SK-N-SH (cell line): ENCODE results near the gene STARD3. TPM values are rescaled to one million over a fixed set of nuclear protein-coding genes. Genes with fewer than 3 reads are reported as not detected.

Experiments
- CTCF ChIA-PET: fragments of 300-600, 350-600 bp; formaldehyde crosslinking; extraction: SDS; loops from one replicate; lab custom pipeline; 2021; lab: Yijun Ruan, JAX
- POLR2A ChIA-PET: fragments of 350-600 bp; sonication (Branson Sonifier 250); formaldehyde crosslinking; extraction: SDS; loops from one replicate; lab custom pipeline; 2020; ENCODE audit warnings: antibody characterized with exemption, inconsistent platforms; lab: Yijun Ruan, JAX
- DNase-seq: peaks from one replicate; pipeline ENCODE4 v3.0.0; 2012
- H2AFZ ChIP-seq: fragments of 200-600 bp; sonication (generic); 2 replicates; pipeline ENCODE4 v1.8.1; 2016; ENCODE audit warnings: antibody characterized with exemption, mild to moderate bottlenecking, low read depth
- H3F3A ChIP-seq: fragments of 200-600 bp; sonication (generic); replicated peaks from 2 replicates; pipeline ENCODE3; 2016; ENCODE audit warnings: antibody characterized with exemption, mild to moderate bottlenecking; ENCODE audit not compliant: insufficient read depth
- H3K27ac ChIP-seq, 2 experiments: fragments of 200-500 bp in 1 of 2; fragments of 200-600 bp in 1 of 2; sonication (Bioruptor generic) in 1 of 2; sonication (generic), shearing (Covaris generic) in 1 of 2; 2 replicates each; pipeline versions ENCODE4 v1.5.1 to v1.6.1; 2014 to 2016; ENCODE audit warnings: low read depth in 2 of 2, inconsistent platforms in 1 of 2, low read length in 1 of 2, mild to moderate bottlenecking in 1 of 2, mixed read lengths in 1 of 2
- H3K27me3 ChIP-seq: fragments of 200-600 bp; sonication (generic), shearing (Covaris generic); 2 replicates; pipeline ENCODE4 v1.6.1; 2016; ENCODE audit warnings: mixed run types; ENCODE audit not compliant: insufficient read depth
- H3K36me3 ChIP-seq, 2 experiments: fragments of 200-500 bp in 1 of 2; fragments of 200-600 bp in 1 of 2; sonication (Bioruptor generic) in 1 of 2; sonication (generic) in 1 of 2; replicated peaks in 1 of 2; 2 replicates each; pipeline versions ENCODE3 to v1.5.1; 2014 to 2016; ENCODE audit warnings: low read length in 1 of 2, mild to moderate bottlenecking in 1 of 2; ENCODE audit not compliant: insufficient read depth in 2 of 2, control insufficient read depth in 1 of 2
- H3K4me1 ChIP-seq, 2 experiments: fragments of 200-500 bp in 1 of 2; fragments of 200-600 bp in 1 of 2; sonication (Bioruptor generic) in 1 of 2; sonication (generic), shearing (Covaris generic) in 1 of 2; 2 replicates each; pipeline versions ENCODE4 v1.5.1 to v1.6.1; 2014 to 2016; ENCODE audit warnings: low read depth in 1 of 2, low read length in 1 of 2, mixed run types in 1 of 2; ENCODE audit not compliant: insufficient read depth in 2 of 2, control insufficient read depth in 1 of 2
- H3K4me2 ChIP-seq: fragments of 200-600 bp; sonication (generic), shearing (Covaris generic); 2 replicates; pipeline ENCODE4 v1.6.1; 2017; ENCODE audit warnings: mixed run types
- H3K4me3 ChIP-seq, 2 experiments: fragments of 200-500 bp in 1 of 2; fragments of 200-600 bp in 1 of 2; sonication (Bioruptor generic) in 1 of 2; sonication (generic), shearing (Covaris generic) in 1 of 2; 2 replicates each; pipeline versions ENCODE4 v1.5.1 to v1.8.1; 2014 to 2016; ENCODE audit warnings: low read depth in 2 of 2, inconsistent platforms in 1 of 2, low read length in 1 of 2, mild to moderate bottlenecking in 1 of 2, mixed read lengths in 1 of 2, moderate library complexity in 1 of 2
- H3K79me2 ChIP-seq: fragments of 200-600 bp; sonication (generic); 2 replicates; pipeline ENCODE4 v1.8.1; 2017; ENCODE audit warnings: mild to moderate bottlenecking; ENCODE audit not compliant: insufficient read depth
- H3K9ac ChIP-seq: fragments of 200-600 bp; sonication (generic); 2 replicates; pipeline ENCODE4 v1.6.1; 2017; ENCODE audit warnings: mixed run types
- H3K9me2 ChIP-seq: fragments of 200-600 bp; sonication (generic); 2 replicates; pipeline ENCODE4 v1.6.1; 2017; ENCODE audit warnings: mixed run types
- H3K9me3 ChIP-seq: fragments of 200-600 bp; sonication (generic); 2 replicates; pipeline ENCODE4 v1.6.1; 2017; ENCODE audit warnings: mixed run types, mild to moderate bottlenecking, moderate library complexity
- H4K20me1 ChIP-seq: fragments of 200-600 bp; sonication (generic); 2 replicates; pipeline ENCODE4 v1.6.1; 2017; ENCODE audit warnings: mild to moderate bottlenecking, mixed run types; ENCODE audit not compliant: insufficient read depth
- FOXJ3 ChIP-seq: sonication (generic); formaldehyde crosslinking; IDR thresholded peaks from 2 replicates; pipeline ENCODE4 v1.5.1; 2020; ENCODE audit warnings: mild to moderate bottlenecking, missing genetic modification reagents
- MEF2A ChIP-seq: IDR thresholded peaks from 2 replicates; pipeline ENCODE4 v1.4.0; 2012; ENCODE audit warnings: low read depth, borderline replicate concordance
- NFIC ChIP-seq: IDR thresholded peaks from 2 replicates; pipeline ENCODE4 v1.4.0; 2012; ENCODE audit warnings: borderline replicate concordance
- REST ChIP-seq: IDR thresholded peaks from 2 replicates; pipeline ENCODE4 v1.6.1; 2012; ENCODE audit warnings: mild to moderate bottlenecking, low read depth, low read length, moderate library complexity
- SMC3 ChIP-seq: IDR thresholded peaks from 2 replicates; pipeline ENCODE4 v1.6.1; 2012; ENCODE audit warnings: low read depth, low read length, improper control_type of control experiment
- USF1 ChIP-seq: IDR thresholded peaks from 2 replicates; pipeline ENCODE4 v1.4.0; 2012; ENCODE audit warnings: low read depth, borderline replicate concordance
- YY1 ChIP-seq: IDR thresholded peaks from 2 replicates; pipeline ENCODE4 v1.4.0; 2012; ENCODE audit warnings: low read depth, mild to moderate bottlenecking
- ZBTB33 ChIP-seq: IDR thresholded peaks from 2 replicates; pipeline ENCODE4 v1.4.0; 2012; ENCODE audit warnings: low read depth, borderline replicate concordance
- WGBS: methylation state at CpG from one replicate; pipeline ENCODE4 v1.1.6; 2017; ENCODE audit warnings: low lambda C conversion rate; 5-methylcytosine and 5-hydroxymethylcytosine counted together
- polyA plus RNA-seq, 3 experiments: library from polyadenylated mRNA; depleted of rRNA; stranded (reverse); fragments of >200 nt; gene quantifications; 2 replicates each; pipeline ENCODE4 v1.2.3, GENCODE V29; 2012

Gene STARD3
- polyA plus RNA-seq, 1 of the 3 experiments (the other 2 are of a cell fraction), result 76.8 TPM

- TF ChIP-seq MEF2A, result no peak
- no peak for TF ChIP-seq SMC3
- no peak for TF ChIP-seq FOXJ3 (CRISPR knock-in tag)
- no peak for TF ChIP-seq ZBTB33
- TF ChIP-seq YY1, result no peak
- TF ChIP-seq REST, result no peak
- TF ChIP-seq NFIC, result no peak
- no peak for TF ChIP-seq USF1
- H3K36me3 ChIP-seq, result peaks cover 0 to 3% of the 10 kb centered on the region in 2 experiments
- no peaks in the 10 kb centered on the region for H3K9me3 ChIP-seq
- no peak overlapping the region for H3K4me3 ChIP-seq
- no peak overlapping the region for H3K9ac ChIP-seq
- no peaks in the 10 kb centered on the region for H3F3A ChIP-seq
- H3K4me2 ChIP-seq, result no peak overlapping the region
- H4K20me1 ChIP-seq, result peaks cover 7% of the 10 kb centered on the region; the same call in 1 of the 2 replicates
- WGBS, result 87% methylated on average over 8 of the region's 8 CpGs
- H3K27ac ChIP-seq, result no peak overlapping the region
- H3K27me3 ChIP-seq, result no peaks in the 10 kb centered on the region
- H3K9me2 ChIP-seq, result no peaks in the 10 kb centered on the region
- peaks cover 9% of the 10 kb centered on the region; the same call in 1 of the 2 replicates for H3K79me2 ChIP-seq
- no peak overlapping the region for H2AFZ ChIP-seq
- H3K4me1 ChIP-seq, result peaks cover 0 to 4% of the 10 kb centered on the region in 2 experiments; a peak in 1 of 4 replicates
- no peak for DNase-seq
- POLR2A ChIA-PET, result interaction anchor here (0.7 kb wide), 1 partner anchor 15 kb away, joined by 3 read pairs; no protein-coding TSS in a partner anchor
- CTCF ChIA-PET, result interaction anchor here (1.0 to 7.6 kb wide), 6 partner anchors 11 to 29 kb away, joined by 3 to 149 read pairs (median 46); partner anchors contain the start of genes PNMT, STARD3 and TCAP
Observed at GRCh38 chr17:39651923-39652586, 15.1 kb downstream of the STARD3 start.
